ENCODE results near the gene MGME1.
"Not testable (repeated sequence)": the region's sequence is repeated elsewhere in the genome, so short reads cannot be mapped to it uniquely, and the experiment has no call there.

The MGME1 gene

DNA sequence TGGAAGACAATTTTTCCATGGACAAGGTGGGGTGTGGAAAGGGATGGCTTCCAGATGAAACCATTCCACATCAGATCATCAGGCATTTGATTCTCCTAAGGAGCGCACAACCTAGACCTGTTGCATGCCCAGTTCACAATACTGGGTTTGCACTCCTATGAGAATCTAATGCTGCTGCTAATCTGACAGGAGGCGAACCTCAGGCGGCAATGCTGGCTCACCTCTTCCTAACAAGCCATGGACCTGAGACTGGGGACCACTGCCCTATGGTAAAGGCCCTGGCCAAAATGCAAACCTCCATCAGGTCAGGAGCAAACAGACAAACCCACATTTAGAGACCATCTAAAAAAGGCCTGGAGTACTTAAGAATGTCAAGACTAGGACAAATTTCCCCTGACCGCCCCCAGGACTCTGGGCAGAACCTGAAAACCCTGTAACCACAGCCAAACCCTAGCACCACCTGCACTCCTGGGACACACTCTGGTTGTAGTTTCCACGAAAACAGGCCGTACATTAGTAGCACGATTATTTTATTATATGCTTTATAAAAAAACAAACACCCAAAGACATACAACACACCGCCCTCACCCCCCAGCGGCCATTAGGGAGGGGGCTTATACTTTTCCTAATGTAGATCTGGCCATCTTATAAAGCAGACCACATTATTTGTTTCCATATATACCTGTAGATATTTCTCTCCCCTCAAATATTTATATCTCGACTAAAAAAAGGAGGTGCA is 27.6 kb upstream of the MGME1 start:
- no peak for DNase-seq (ENCODE audit: low spot score)

- no peak for DNase-seq (ENCODE audit: low spot score)
Measured at GRCh38 chr20:17941826-17942196, 27.0 kb upstream of the MGME1 start.

- no peak for DNase-seq (ENCODE audit: low spot score)
Measured at GRCh38 chr20:17943343-17943742, 25.5 kb upstream of the MGME1 start.

- no peak for DNase-seq (ENCODE audit: low spot score)
Measured at GRCh38 chr20:17944854-17945474, 23.9 kb upstream of the MGME1 start.

GRCh38 chr20:17946040-17946439 is 22.8 kb upstream of the MGME1 start:
- DNase-seq (ENCODE audit: low spot score): no peak

- DNase-seq (ENCODE audit: low spot score): no peak
Measured at GRCh38 chr20:17946572-17947473, 22.0 kb upstream of the MGME1 start.

GRCh38 chr20:17947474-17947815 is 21.4 kb upstream of the MGME1 start:
- no peak for DNase-seq (ENCODE audit: low spot score)

DNA sequence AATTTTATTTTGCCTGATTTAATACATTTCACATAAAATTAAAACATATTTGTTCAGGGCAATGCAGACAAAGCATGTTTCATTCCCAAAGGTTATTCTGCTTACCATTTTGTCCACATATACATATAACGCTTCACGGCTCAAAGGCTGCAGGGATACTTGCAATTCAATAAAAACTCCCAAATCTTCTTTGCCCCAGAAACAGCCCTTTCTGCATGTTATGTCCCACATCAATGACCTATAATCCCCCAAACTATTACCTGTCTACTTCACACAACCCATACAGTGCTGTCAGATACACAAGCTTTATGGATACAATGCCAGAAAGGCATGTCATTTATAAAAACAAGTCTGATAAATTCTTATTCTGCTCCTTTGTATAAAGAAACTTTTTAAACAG is 20.4 kb upstream of the MGME1 start:
- no peak for DNase-seq (ENCODE audit: low spot score)

DNA sequence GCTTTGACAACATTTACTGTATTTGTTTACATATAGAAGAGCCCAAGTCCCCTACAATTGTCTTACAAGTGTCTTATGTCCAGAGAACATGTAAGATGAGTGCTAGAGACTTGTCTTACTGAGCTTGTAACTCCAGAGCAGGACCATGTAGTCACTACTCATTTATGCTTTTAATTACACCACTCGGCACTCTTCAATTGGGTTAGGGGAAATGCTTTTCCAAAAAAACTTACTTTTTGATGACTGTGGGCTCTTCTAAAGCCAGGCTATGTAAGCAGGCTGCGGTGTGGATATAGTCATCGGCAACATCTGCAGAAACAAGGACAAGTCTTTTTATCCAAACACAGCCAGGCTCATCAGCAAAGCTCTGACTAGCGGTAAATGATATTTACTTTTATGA is 18.9 kb upstream of the MGME1 start:
- no peak for DNase-seq (ENCODE audit: low spot score)

GRCh38 chr20:17950670-17951069 is 18.1 kb upstream of the MGME1 start:
- DNase-seq (ENCODE audit: low spot score): no peak

- no peak for DNase-seq (ENCODE audit: low spot score)
Measured at GRCh38 chr20:17951323-17951722, 17.5 kb upstream of the MGME1 start.

- no peak for DNase-seq (ENCODE audit: low spot score)
Measured at GRCh38 chr20:17952692-17953684, 15.8 kb upstream of the MGME1 start.

DNA sequence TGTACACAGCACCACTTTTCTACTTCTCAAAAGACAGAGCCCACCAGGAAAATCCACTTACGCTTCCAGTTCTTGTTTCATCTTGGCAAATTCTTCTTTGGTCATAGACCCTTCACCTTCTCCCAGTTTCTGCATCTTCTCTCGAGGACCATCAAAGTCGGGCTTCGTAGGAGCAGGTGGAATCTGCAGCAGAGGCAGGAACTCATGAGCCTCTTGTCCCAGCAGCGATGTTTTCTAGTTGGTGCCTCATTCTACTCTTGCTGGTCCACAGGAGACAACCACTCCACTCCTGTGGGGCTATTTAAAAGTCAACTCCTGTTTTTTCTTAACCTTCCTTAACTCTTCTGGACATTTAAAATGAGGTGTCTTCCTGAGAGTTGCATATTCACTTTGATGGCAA is 14.9 kb upstream of the MGME1 start:
- DNase-seq (ENCODE audit: low spot score): no peak

DNA sequence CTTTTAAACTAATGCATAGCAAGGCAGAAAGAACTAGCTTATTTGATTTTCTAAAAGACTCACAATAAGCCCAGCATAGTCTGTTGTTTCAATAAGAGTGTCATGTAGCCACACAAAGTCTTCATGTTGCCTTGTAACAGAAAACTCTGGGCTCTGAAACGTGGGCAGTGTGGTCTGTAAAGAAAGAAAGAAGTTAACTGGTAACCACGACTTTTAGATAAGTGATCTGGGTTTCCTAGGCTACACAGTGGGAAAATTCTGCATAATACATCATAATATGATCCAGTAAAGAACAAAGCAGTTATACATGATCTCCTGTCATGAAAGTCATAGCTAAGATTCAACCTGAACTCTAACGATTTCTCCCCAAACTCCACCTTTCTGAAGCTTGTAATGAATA is 13.5 kb upstream of the MGME1 start:
- DNase-seq (ENCODE audit: low spot score): no peak

DNA sequence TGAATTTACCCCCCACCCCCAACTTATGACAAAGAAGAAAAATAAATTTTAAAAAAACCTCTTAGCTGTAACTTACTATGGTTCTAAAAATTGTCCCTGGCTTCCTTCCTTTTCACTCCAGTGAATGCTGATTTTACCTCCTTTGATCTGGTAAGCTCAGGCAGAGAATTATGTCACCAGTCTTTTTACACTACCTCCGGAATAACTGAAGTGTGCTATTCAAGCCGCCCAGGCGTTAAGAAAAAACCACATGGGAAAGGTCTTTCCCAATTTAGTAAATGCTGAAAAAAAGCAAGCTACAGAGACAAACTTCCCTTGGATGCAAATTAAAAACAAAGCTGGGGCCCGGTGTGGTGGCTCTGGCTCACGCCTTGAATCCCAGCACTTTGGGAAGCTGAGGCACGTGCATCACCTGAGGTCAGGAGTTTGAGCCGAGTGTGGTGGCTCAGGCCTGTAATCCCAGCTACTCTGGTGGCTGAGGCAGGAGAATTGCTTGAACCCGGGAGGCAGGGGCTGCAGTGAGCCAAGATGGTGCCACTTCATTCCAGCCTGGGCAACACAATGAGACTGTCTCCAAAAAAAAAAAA is 12.6 kb upstream of the MGME1 start:
- no peak for DNase-seq (ENCODE audit: low spot score)

DNA sequence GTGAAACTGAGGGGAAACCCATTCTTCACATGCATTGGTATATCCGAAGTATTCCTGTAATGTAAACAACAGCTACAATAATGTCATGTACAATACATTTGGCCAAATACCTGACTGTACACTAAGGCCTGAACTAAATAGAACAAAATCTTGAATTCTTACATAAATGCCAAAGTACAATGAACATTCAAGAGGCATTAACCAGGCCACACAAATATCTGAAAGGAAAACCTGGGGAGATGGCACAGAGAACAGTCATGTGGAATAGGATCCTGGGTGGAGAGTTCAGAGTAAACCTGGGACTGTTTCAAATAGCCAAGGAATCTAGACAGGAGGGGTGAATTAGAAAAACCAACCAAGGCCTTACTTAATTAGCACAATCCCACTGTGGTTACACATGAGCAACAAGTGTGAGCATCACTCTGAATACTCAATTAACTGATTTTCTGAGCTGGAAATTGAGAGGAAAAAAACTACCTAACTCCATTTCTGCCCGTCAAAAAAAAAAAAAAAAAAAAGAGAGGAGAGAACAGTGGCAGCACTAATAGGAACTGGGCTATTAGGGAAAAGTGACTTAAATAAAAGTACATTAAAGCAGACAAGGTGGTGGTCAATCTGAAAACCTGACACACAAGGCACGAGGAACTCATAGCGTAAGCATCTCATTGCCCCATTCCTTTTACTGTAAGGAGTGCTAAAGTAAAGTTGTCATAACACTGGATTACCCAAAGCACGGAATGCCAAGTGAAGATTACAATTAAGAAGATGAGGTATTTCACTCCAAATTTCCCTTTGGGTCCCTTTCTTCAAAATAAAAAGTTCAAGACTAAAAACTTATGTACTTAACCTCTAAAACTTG is 11.1 kb upstream of the MGME1 start:
- DNase-seq (ENCODE audit: low spot score): no peak

DNA sequence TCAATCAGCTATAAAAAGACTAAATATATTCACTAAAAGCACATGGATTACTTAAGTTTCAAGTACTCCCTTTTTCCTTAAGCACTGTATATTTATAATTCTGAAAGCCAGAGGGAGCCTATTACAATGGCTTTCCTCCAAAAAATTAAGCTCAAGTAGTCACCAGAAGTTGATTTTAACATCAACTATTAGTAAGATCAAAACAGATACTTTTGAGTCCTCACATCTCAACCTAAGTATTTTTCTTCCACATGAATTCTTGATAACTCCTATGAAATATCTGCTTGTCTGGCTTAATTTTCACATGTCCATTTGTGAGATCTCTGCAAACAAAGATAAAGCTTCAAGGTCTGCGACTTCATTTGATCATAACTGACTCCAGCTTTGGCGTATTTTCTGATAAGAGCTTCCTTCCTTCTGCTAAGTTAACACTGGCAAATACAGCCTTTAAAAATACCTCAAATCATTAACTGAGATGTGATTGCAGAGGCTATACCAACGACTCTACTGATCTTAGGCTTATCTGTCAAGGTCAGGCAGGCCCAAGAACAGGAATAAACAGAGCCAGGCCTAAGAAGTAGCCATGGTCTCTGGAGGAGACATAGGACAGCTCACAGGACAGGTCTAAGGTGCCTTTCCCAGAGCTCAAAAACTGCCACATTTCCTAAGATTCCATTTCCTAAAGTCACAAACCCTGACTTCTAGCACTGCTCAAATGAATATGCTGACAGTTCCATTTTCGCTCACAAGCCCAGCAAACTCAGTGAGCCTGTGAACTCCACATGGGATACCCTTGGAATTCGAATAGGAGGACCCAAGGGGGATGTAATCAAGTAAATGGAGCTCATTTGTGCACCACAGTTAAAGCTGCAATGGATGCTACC is 10.2 kb upstream of the MGME1 start:
- no peak for DNase-seq (ENCODE audit: low spot score)

- no peak for DNase-seq (ENCODE audit: low spot score)
Measured at GRCh38 chr20:17959257-17959627, 9.6 kb upstream of the MGME1 start.

DNA sequence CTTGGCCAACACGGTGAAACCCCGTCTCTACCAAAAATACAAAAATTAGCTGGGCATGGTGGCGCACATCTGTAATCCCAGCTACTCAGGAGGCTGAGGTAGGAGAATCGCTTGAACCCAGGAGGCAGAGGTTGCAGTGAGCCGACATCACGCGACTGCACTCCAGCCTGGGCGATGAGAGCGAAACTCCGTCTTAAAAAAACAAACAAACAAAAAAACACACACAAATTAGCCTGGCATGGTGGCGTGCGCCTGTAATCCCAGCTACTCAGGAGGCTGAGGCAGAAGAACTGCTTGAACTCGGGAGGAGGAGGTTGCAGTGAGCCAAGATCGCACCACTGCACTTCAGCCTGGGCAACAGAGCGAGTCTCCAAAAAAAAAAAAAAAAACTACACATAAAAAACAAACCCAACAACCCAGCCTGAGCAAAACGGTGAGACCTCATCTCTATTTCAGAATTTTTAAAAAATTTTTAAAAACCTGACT is 8.4 kb upstream of the MGME1 start:
- DNase-seq (ENCODE audit: low spot score): not testable (repeated sequence)

Measured in D341Med (cell line).